Left colon (tissue), 2 donors: ENCODE measurements around the gene MEFV. TPM values are rescaled to one million over a fixed set of nuclear protein-coding genes. Genes with fewer than 3 reads are reported as not detected.

Experiments
- ATAC-seq: fragments of 200-7000 bp; cut with Tn5 transposase; one replicate; pipeline ENCODE4 v1.9.1; 2020; ENCODE audit warnings: mild to moderate bottlenecking, moderate library complexity
- DNase-seq, 2 donors: peaks; one replicate each; pipeline ENCODE4 v3.0.0-alpha.2; 2020
- intact Hi-C, 2 donors: fragments of 100-400 bp; cut with DNase I in 1 of 2; cut with micrococcal nuclease in 1 of 2; formaldehyde crosslinking; loops; one replicate each; pipeline versions ENCODE4 v1.11.2 to v1.14.0; 2022; cut with DNase I, micrococcal nuclease
- total RNA-seq, 2 donors: library from RNA; stranded (reverse); fragmentation: NEBNext Ultra II Directional; extraction: Animal tissue kit (Norgen Biotek cat#: 25700); gene quantifications; one replicate each; pipeline ENCODE4 v1.2.1, GENCODE V29; 2021
- donor health status: DM: no; HTN: no; CAD: no.
- donor health status: DM: yes; HTN: yes; CAD: no.

Gene MEFV
- total RNA-seq, 2 donors from 2014 or later = 0.37 to 0.67 TPM

DNA sequence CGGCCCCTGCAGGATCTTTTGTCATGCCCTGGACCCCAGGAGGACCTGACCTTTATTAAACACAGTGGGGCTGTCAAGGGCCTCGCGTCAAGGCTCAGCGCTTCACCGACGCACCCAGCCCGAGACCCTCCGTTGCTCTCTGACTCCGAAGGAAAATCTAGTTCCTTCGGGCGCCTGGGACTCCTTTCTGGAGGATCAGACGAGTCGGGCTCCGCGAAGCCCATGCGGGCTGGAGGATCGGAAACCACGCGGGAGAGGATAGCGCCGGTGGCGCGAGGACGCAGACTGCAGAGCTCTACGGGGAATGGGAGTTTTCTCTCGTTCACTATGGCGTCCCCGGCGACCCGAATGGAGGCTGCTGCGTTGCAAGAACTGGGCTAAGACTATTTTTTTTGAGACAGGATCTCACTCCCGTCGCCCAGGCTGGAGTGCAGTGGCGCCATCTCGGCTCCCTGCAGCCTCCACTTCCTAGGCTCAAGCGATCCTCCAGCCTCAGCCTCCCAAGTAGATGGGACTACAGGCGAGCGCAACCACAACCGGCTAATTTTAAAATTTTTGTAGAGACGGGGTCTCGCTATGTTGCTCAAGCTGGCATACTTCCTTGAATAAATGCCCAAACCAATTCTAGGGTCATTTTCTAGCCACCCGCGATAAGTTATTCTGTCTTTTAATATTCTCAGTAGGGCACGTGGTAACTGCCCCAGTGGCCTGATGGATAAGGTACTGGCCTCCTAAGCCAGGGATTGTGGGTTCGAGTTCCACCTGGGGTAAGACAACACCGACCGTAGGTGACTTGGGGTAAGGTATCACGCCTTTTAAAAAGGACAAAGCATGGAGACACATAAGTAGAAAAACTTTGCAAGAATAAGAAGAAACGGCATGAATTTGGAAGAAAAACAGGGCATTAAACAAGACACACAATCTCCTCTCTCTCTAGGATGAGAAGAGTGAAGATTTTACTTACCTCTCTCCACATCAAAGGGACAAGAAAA, 62.9 kb downstream of the MEFV start:
- intact Hi-C loops = no loop called here
- no peak for ATAC-seq
- no peak for DNase-seq

DNA sequence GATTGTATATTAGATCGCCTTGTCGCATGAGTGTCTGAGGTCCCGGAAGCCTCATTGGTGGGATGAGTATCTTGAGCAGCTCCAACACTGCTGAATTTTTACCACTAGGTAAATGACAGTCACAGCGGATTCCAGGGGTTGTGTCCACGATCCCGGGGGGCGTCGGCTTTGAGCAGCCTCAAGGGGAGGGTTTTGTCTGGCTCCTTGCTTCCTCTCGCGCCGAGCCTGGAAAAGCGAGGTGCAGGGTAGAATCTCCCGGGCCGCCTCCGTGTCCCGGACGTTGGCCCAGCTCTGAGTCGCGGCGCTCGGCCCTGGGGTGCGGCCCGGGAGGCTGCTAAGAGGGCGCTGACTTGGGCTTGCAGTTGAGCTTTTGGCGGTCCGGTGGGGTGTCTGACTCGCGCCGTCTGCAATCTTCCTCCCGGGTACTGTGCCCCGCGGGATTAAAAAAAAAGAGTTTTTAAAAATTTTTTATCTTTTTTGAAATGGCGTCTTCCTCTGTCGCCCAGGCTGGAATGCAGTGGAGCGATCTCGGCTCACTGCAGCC, 63.9 kb downstream of the MEFV start:
- intact Hi-C loops = no loop called here
- DNase-seq (no peak), ATAC-seq (no peak)

Other genes starting within 250 kb of the MEFV start
- under 1 TPM; 0.40 to 0.42 TPM for gene CLDN9, start 243.7 kb downstream of the MEFV start, total RNA-seq
- gene CLDN6, start 238.4 kb downstream of the MEFV start, total RNA-seq = not detected
- 10 to 100 TPM; 10.5 to 19.3 TPM for gene TNFRSF12A, start 236.3 kb downstream of the MEFV start, total RNA-seq
- gene HCFC1R1, start 232.7 kb downstream of the MEFV start, total RNA-seq = 10 to 100 TPM; 26.6 to 31.4 TPM
- gene THOC6, start 232.6 kb downstream of the MEFV start, total RNA-seq = 10 to 100 TPM; 18.8 to 19.3 TPM
- 100 to 1,000 TPM in 1 of 2 donors, 10 to 100 TPM in 1; 91.8 to 107 TPM for gene BICDL2, start 219.7 kb downstream of the MEFV start, total RNA-seq
- 1 to 10 TPM in 1 of 2 donors, under 1 TPM in 1; 0.70 to 1.1 TPM for gene MMP25, start 210.1 kb downstream of the MEFV start, total RNA-seq
- 100 to 1,000 TPM; 265 to 865 TPM for gene IL32, start 191.0 kb downstream of the MEFV start, total RNA-seq
- gene ZSCAN10, start 157.3 kb downstream of the MEFV start, total RNA-seq = not detected
- 1 to 10 TPM; 8.2 to 9.6 TPM for gene ZNF205, start 144.0 kb downstream of the MEFV start, total RNA-seq
- 10 to 100 TPM; 12.3 to 13.8 TPM for gene ZNF213, start 121.6 kb downstream of the MEFV start, total RNA-seq
- not detected for gene OR1F1, start 68.4 kb downstream of the MEFV start, total RNA-seq
- 1 to 10 TPM; 6.0 to 6.1 TPM for gene ZNF200, start 21.5 kb downstream of the MEFV start, total RNA-seq
- gene ZNF263, start 26.9 kb upstream of the MEFV start, total RNA-seq = 10 to 100 TPM; 21.2 to 24.3 TPM
- 1 to 10 TPM; 1.8 to 2.1 TPM for gene TIGD7, start 48.8 kb upstream of the MEFV start, total RNA-seq
- 10 to 100 TPM; 17.9 to 24.1 TPM for gene ZNF75A, start 48.9 kb upstream of the MEFV start, total RNA-seq
- gene OR2C1, start 99.3 kb upstream of the MEFV start, total RNA-seq = not detected
- 10 to 100 TPM; 10.1 to 12.5 TPM for gene ZSCAN32, start 144.4 kb upstream of the MEFV start, total RNA-seq
- 1 to 10 TPM; 7.6 to 7.7 TPM for gene ZNF174, start 144.6 kb upstream of the MEFV start, total RNA-seq
- gene ZNF597, start 186.9 kb upstream of the MEFV start, total RNA-seq = 1 to 10 TPM; 1.5 to 1.6 TPM
- 10 to 100 TPM; 76.5 to 85.3 TPM for gene NAA60, start 187.0 kb upstream of the MEFV start, total RNA-seq
- gene C16orf90, start 238.9 kb upstream of the MEFV start, total RNA-seq = not detected
- 10 to 100 TPM in 1 of 2 donors, 1 to 10 TPM in 1; 9.2 to 11.5 TPM for gene CLUAP1, start 244.4 kb upstream of the MEFV start, total RNA-seq